Neural cell (in vitro differentiated cells): ENCODE data around the gene GATC. TPM values are rescaled to one million over a fixed set of nuclear protein-coding genes. Genes with fewer than 3 reads are reported as not detected.
"Not testable (repeated sequence)": the region's sequence is repeated elsewhere in the genome, so short reads cannot be mapped to it uniquely, and the experiment has no call there.

Source experiments
- H2AFZ ChIP-seq: fragments of 200-600, 300-800 bp; sonication (generic), shearing (Covaris generic); 2 replicates; pipeline ENCODE4 v1.6.0; 2014; ENCODE audit warnings: low read depth, mild to moderate bottlenecking, antibody characterized with exemption, low read length, moderate library complexity
- H3F3A ChIP-seq: fragments of 200-600 bp; shearing (Covaris generic); 2 replicates; pipeline ENCODE4 v1.6.1; 2016; ENCODE audit warnings: mild to moderate bottlenecking, moderate library complexity, mixed read lengths, antibody characterized with exemption, low read length; ENCODE audit not compliant: insufficient read depth, poor library complexity, severe bottlenecking
- H3K27ac ChIP-seq: fragments of 200-600, 300-800 bp; sonication (generic), shearing (Covaris generic); 2 replicates; pipeline ENCODE4 v1.5.1; 2014; ENCODE audit warnings: mild to moderate bottlenecking, low read length, moderate library complexity
- H3K27me3 ChIP-seq: fragments of 300-800, 200-600 bp; sonication (generic), shearing (Covaris generic); 2 replicates; pipeline ENCODE4 v1.6.0; 2014; ENCODE audit warnings: mild to moderate bottlenecking, low read depth, low read length, moderate library complexity; ENCODE audit not compliant: insufficient read depth
- H3K36me3 ChIP-seq: fragments of 300-800, 200-600 bp; sonication (generic), shearing (Covaris generic); 2 replicates; pipeline ENCODE4 v1.5.1; 2014; ENCODE audit warnings: mild to moderate bottlenecking, antibody characterized with exemption, low read length, moderate library complexity; ENCODE audit not compliant: insufficient read depth
- H3K4me2 ChIP-seq: fragments of 300-800, 200-600 bp; sonication (generic), shearing (Covaris generic); 2 replicates; pipeline ENCODE4 v1.6.0; 2014; ENCODE audit warnings: mild to moderate bottlenecking, low read length
- H3K4me3 ChIP-seq: fragments of 300-800, 200-600 bp; sonication (generic), shearing (Covaris generic); 2 replicates; pipeline ENCODE4 v1.5.1; 2014; ENCODE audit warnings: mild to moderate bottlenecking, low read length, moderate library complexity
- H3K79me2 ChIP-seq: fragments of 200-600 bp; shearing (Covaris generic); replicated peaks from 2 replicates; pipeline ENCODE4 v1.6.0; 2014; ENCODE audit warnings: mild to moderate bottlenecking, low read length, moderate library complexity; ENCODE audit not compliant: insufficient read depth
- H3K9ac ChIP-seq: fragments of 300-800, 200-600 bp; sonication (generic), shearing (Covaris generic); 2 replicates; pipeline ENCODE4 v1.6.1; 2016; ENCODE audit warnings: mild to moderate bottlenecking, low read length, mixed read lengths
- H3K9me2 ChIP-seq: fragments of 200-600 bp; shearing (Covaris generic); 2 replicates; pipeline ENCODE4 v1.6.1; 2016; ENCODE audit warnings: mild to moderate bottlenecking, low read length, mixed read lengths; ENCODE audit not compliant: insufficient read depth
- H3K9me3 ChIP-seq: fragments of 200-600, 300-800 bp; sonication (generic), shearing (Covaris generic); 2 replicates; pipeline ENCODE4 v1.6.1; 2016; ENCODE audit warnings: mild to moderate bottlenecking, mixed run types, low read length, moderate library complexity, mixed read lengths
- H4K20me1 ChIP-seq: fragments of 200-600 bp; shearing (Covaris generic); 2 replicates; pipeline ENCODE4 v1.6.1; 2016; ENCODE audit warnings: mild to moderate bottlenecking, mixed run types; ENCODE audit not compliant: insufficient read depth
- EP300 ChIP-seq: fragments of 450-650 bp; conservative IDR thresholded peaks from 2 replicates; pipeline ENCODE4 v1.6.1; 2014; ENCODE audit warnings: antibody characterized with exemption, mild to moderate bottlenecking, moderate library complexity; ENCODE audit not compliant: poor library complexity, severe bottlenecking
- EZH2 ChIP-seq: fragments of 200-600, 300-800 bp; shearing (Covaris generic), sonication (generic); IDR thresholded peaks from 2 replicates; pipeline ENCODE4 v1.6.1; 2014; ENCODE audit warnings: antibody characterized with exemption, low read length, borderline replicate concordance, mild to moderate bottlenecking; ENCODE audit not compliant: insufficient read depth, poor library complexity, severe bottlenecking
- MXI1 ChIP-seq: fragments of 450-650 bp; conservative IDR thresholded peaks from 2 replicates; pipeline ENCODE4 v1.6.1; 2014; ENCODE audit warnings: antibody characterized with exemption, mild to moderate bottlenecking; ENCODE audit not compliant: poor library complexity, severe bottlenecking
- POLR2AphosphoS5 ChIP-seq: IDR thresholded peaks from 2 replicates; pipeline ENCODE4 v1.6.1; 2012
- RAD21 ChIP-seq: fragments of 450-650 bp; conservative IDR thresholded peaks from 2 replicates; pipeline ENCODE4 v1.6.1; 2014; ENCODE audit warnings: antibody characterized with exemption, mild to moderate bottlenecking, moderate library complexity
- SMC3 ChIP-seq: fragments of 450-650 bp; conservative IDR thresholded peaks from 2 replicates; pipeline ENCODE4 v1.6.1; 2014; ENCODE audit warnings: antibody characterized with exemption, mild to moderate bottlenecking, moderate library complexity; ENCODE audit not compliant: poor library complexity
- TAF1 ChIP-seq: IDR thresholded peaks from 2 replicates; pipeline ENCODE4 v1.6.1; 2012; ENCODE audit warnings: low read depth
- polyA plus RNA-seq: library from polyadenylated mRNA; depleted of rRNA; stranded (reverse); fragments of >200 nt; gene quantifications from 2 replicates; pipeline ENCODE4 v1.2.3, GENCODE V29; 2014
- TF ChIP-seq, protein P1 (sequence below): IDR thresholded peaks from 2 replicates; pipeline ENCODE4 v1.6.1; 2012; ENCODE audit warnings: borderline replicate concordance
- TF ChIP-seq, protein P2 (sequence below): fragments of 450-650 bp; IDR thresholded peaks from 2 replicates; pipeline ENCODE4 v1.5.1; 2014; ENCODE audit warnings: antibody characterized with exemption, mild to moderate bottlenecking, moderate library complexity; ENCODE audit not compliant: poor library complexity, severe bottlenecking

Gene GATC
- polyA plus RNA-seq, 1 donor from 2014 or later: 45.3 TPM

DNA sequence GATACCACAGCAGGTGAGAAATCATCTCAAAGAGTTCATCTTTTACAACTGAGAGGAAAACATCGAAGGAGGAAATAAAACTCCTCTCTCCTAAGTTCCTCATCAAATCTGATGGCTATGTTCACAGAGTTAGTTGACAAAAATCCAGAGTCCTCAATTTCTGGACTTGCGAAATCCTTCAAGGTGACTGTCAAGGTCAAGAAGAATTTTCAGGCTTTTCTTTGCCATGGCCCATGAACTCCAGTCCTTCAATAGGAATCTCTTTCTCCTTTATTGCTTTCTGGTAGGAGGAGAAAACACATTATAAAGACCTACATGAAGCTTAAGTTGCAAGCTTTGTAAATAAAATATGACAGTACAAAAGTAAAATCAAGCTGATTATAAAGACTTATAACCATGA is 1.6 kb upstream of the GATC start:
- peak overlapping the region; percentile 93 for H3K9ac ChIP-seq
- H3K27ac ChIP-seq: no peak overlapping the region
- H2AFZ ChIP-seq: no peak overlapping the region
- H3K4me3 ChIP-seq: peak overlapping the region; percentile 100
- no peaks in the 10 kb centered on the region for H3K9me2 ChIP-seq
- H3K36me3 ChIP-seq: no peaks in the 10 kb centered on the region
- no peaks in the 10 kb centered on the region for H3K9me3 ChIP-seq
- H3K79me2 ChIP-seq: peaks cover 44% of the 10 kb centered on the region
- no peak overlapping the region for H3K4me2 ChIP-seq
- TF ChIP-seq, protein P1, sequence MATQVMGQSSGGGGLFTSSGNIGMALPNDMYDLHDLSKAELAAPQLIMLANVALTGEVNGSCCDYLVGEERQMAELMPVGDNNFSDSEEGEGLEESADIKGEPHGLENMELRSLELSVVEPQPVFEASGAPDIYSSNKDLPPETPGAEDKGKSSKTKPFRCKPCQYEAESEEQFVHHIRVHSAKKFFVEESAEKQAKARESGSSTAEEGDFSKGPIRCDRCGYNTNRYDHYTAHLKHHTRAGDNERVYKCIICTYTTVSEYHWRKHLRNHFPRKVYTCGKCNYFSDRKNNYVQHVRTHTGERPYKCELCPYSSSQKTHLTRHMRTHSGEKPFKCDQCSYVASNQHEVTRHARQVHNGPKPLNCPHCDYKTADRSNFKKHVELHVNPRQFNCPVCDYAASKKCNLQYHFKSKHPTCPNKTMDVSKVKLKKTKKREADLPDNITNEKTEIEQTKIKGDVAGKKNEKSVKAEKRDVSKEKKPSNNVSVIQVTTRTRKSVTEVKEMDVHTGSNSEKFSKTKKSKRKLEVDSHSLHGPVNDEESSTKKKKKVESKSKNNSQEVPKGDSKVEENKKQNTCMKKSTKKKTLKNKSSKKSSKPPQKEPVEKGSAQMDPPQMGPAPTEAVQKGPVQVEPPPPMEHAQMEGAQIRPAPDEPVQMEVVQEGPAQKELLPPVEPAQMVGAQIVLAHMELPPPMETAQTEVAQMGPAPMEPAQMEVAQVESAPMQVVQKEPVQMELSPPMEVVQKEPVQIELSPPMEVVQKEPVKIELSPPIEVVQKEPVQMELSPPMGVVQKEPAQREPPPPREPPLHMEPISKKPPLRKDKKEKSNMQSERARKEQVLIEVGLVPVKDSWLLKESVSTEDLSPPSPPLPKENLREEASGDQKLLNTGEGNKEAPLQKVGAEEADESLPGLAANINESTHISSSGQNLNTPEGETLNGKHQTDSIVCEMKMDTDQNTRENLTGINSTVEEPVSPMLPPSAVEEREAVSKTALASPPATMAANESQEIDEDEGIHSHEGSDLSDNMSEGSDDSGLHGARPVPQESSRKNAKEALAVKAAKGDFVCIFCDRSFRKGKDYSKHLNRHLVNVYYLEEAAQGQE: no peak
- TF ChIP-seq TAF1 (no peak), EP300 (no peak), RAD21 (no peak), POLR2AphosphoS5 (no peak), SMC3 (no peak), MXI1 (no peak), EZH2 (no peak)
- TF ChIP-seq, protein P2, sequence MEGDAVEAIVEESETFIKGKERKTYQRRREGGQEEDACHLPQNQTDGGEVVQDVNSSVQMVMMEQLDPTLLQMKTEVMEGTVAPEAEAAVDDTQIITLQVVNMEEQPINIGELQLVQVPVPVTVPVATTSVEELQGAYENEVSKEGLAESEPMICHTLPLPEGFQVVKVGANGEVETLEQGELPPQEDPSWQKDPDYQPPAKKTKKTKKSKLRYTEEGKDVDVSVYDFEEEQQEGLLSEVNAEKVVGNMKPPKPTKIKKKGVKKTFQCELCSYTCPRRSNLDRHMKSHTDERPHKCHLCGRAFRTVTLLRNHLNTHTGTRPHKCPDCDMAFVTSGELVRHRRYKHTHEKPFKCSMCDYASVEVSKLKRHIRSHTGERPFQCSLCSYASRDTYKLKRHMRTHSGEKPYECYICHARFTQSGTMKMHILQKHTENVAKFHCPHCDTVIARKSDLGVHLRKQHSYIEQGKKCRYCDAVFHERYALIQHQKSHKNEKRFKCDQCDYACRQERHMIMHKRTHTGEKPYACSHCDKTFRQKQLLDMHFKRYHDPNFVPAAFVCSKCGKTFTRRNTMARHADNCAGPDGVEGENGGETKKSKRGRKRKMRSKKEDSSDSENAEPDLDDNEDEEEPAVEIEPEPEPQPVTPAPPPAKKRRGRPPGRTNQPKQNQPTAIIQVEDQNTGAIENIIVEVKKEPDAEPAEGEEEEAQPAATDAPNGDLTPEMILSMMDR: no peak
- no peaks in the 10 kb centered on the region for H3K27me3 ChIP-seq
- no peaks in the 10 kb centered on the region for H3F3A ChIP-seq
- no peaks in the 10 kb centered on the region for H4K20me1 ChIP-seq

DNA sequence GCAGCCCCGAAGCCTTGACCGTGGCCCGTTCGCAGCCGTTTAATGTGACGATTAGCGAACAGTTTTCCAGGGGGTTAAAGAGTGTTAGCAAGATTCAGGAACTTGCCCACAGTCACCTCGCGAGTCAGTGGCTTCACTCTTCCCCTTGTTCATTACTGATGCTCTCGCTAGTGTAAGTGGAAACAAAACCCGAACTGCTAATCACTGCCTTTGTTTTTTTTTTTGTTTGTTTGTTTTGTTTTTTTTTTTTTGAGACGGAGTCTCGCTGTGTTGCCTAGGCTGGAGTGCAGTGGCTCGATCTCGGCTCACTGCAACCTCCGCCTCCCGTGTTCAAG is 567 bp downstream of the GATC start:
- Histone ChIP-seq H2AFZ (peak overlapping the region; percentile 95), H3K9ac (peak overlapping the region; percentile 93), H3K27ac (peak overlapping the region; percentile 76), H3K4me2 (peak overlapping the region; percentile 58), H3K79me2 (peaks cover 45% of the 10 kb centered on the region), H3K4me3 (peak overlapping the region; percentile 100)
- not testable (repeated sequence) for H3K36me3 ChIP-seq, H3K9me2 ChIP-seq, H4K20me1 ChIP-seq, H3K9me3 ChIP-seq, H3F3A ChIP-seq, H3K27me3 ChIP-seq

DNA sequence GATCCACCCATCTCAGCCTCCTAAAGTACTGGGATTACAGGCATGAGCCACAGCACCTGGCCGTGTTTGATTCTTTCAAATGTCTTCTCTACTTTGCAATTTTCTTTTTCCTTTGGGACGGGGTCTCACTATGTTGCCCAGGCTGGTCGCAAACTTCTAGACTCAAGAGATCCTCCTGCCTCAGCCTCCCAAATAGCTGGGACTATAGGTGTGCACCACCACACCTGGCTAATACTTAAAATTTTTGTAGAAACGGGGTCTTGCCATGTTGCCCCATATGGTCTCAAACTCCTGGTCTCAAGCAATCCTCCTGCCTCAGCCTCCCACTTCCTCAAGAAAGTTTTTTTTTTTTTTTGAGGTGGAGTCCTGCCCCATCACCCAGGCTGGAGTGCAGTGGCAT is 1.7 kb downstream of the GATC start:
- H3K9me2 ChIP-seq: no peaks in the 10 kb centered on the region
- peaks cover 45% of the 10 kb centered on the region for H3K79me2 ChIP-seq
- H3K9ac ChIP-seq: no peak overlapping the region
- peak overlapping the region; percentile 100 for H3K4me3 ChIP-seq
- no peaks in the 10 kb centered on the region for H3K27me3 ChIP-seq
- H4K20me1 ChIP-seq: no peaks in the 10 kb centered on the region
- H3K36me3 ChIP-seq: no peaks in the 10 kb centered on the region
- H3K9me3 ChIP-seq: no peaks in the 10 kb centered on the region
- TF ChIP-seq, protein P1: no peak
- H3K4me2 ChIP-seq: no peak overlapping the region
- H3K27ac ChIP-seq: no peak overlapping the region
- no peak overlapping the region for H2AFZ ChIP-seq
- no peaks in the 10 kb centered on the region for H3F3A ChIP-seq

DNA sequence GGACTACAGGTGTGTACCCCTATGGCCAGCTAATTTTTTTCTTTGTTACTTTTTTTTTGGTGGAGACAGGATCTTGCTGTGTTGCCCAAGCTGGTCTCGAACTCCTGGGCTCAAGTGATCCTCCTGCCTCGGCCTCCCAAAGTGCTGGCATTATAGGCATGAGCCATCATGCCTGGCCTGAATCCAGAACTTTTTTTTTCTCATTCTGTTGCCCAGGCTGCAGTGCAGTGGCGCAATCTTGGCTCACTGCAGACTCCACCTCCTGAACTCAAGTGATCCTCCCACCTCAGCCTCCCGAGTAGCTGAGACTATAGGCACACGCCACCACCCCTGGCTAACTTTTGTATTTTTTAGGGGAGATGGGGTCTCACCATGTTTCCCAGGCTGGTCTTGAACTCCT is 6.3 kb downstream of the GATC start:
- H3K4me3 ChIP-seq, H3F3A ChIP-seq, H3K9ac ChIP-seq, H3K9me3 ChIP-seq, H3K27ac ChIP-seq, H3K36me3 ChIP-seq, H3K4me2 ChIP-seq, H3K27me3 ChIP-seq, H3K9me2 ChIP-seq, H2AFZ ChIP-seq, H4K20me1 ChIP-seq: not testable (repeated sequence)
- peaks cover 18% of the 10 kb centered on the region for H3K79me2 ChIP-seq
